ENCODE results near the gene C20orf96.

GRCh38 chr20:237929-238328, 52.6 kb downstream of the C20orf96 start:
- TF ChIP-seq CTCF (conservative IDR thresholded peaks at IDR 0.05) (no peak), EZH2 (IDR thresholded peaks at IDR 0.05; ENCODE audit: low read depth) (no peak)

Measured in PC-9 (cell line).